SK-N-SH (cell line): ENCODE results near the gene MEX3D. TPM values are rescaled to one million over a fixed set of nuclear protein-coding genes. Genes with fewer than 3 reads are reported as not detected.
A peak's percentile ranks its signal among the peaks of the same experiment; 100 is the strongest.

ENCODE experiments used
- CTCF ChIA-PET: fragments of 300-600, 350-600 bp; formaldehyde crosslinking; extraction: SDS; loops from one replicate; lab custom pipeline; 2021; lab: Yijun Ruan, JAX
- POLR2A ChIA-PET: fragments of 350-600 bp; sonication (Branson Sonifier 250); formaldehyde crosslinking; extraction: SDS; loops from one replicate; lab custom pipeline; 2020; ENCODE audit warnings: antibody characterized with exemption, inconsistent platforms; lab: Yijun Ruan, JAX
- DNase-seq: peaks from one replicate; pipeline ENCODE4 v3.0.0; 2012
- H2AFZ ChIP-seq: fragments of 200-600 bp; sonication (generic); 2 replicates; pipeline ENCODE4 v1.8.1; 2016; ENCODE audit warnings: antibody characterized with exemption, mild to moderate bottlenecking, low read depth
- H3F3A ChIP-seq: fragments of 200-600 bp; sonication (generic); replicated peaks from 2 replicates; pipeline ENCODE3; 2016; ENCODE audit warnings: antibody characterized with exemption, mild to moderate bottlenecking; ENCODE audit not compliant: insufficient read depth
- H3K27ac ChIP-seq, 2 experiments: fragments of 200-500 bp in 1 of 2; fragments of 200-600 bp in 1 of 2; sonication (Bioruptor generic) in 1 of 2; sonication (generic), shearing (Covaris generic) in 1 of 2; 2 replicates each; pipeline versions ENCODE4 v1.5.1 to v1.6.1; 2014 to 2016; ENCODE audit warnings: low read depth in 2 of 2, inconsistent platforms in 1 of 2, low read length in 1 of 2, mild to moderate bottlenecking in 1 of 2, mixed read lengths in 1 of 2
- H3K27me3 ChIP-seq: fragments of 200-600 bp; sonication (generic), shearing (Covaris generic); 2 replicates; pipeline ENCODE4 v1.6.1; 2016; ENCODE audit warnings: mixed run types; ENCODE audit not compliant: insufficient read depth
- H3K36me3 ChIP-seq, 2 experiments: fragments of 200-500 bp in 1 of 2; fragments of 200-600 bp in 1 of 2; sonication (Bioruptor generic) in 1 of 2; sonication (generic) in 1 of 2; replicated peaks in 1 of 2; 2 replicates each; pipeline versions ENCODE3 to v1.5.1; 2014 to 2016; ENCODE audit warnings: low read length in 1 of 2, mild to moderate bottlenecking in 1 of 2; ENCODE audit not compliant: insufficient read depth in 2 of 2, control insufficient read depth in 1 of 2
- H3K4me1 ChIP-seq, 2 experiments: fragments of 200-500 bp in 1 of 2; fragments of 200-600 bp in 1 of 2; sonication (Bioruptor generic) in 1 of 2; sonication (generic), shearing (Covaris generic) in 1 of 2; 2 replicates each; pipeline versions ENCODE4 v1.5.1 to v1.6.1; 2014 to 2016; ENCODE audit warnings: low read depth in 1 of 2, low read length in 1 of 2, mixed run types in 1 of 2; ENCODE audit not compliant: insufficient read depth in 2 of 2, control insufficient read depth in 1 of 2
- H3K4me2 ChIP-seq: fragments of 200-600 bp; sonication (generic), shearing (Covaris generic); 2 replicates; pipeline ENCODE4 v1.6.1; 2017; ENCODE audit warnings: mixed run types
- H3K4me3 ChIP-seq, 2 experiments: fragments of 200-500 bp in 1 of 2; fragments of 200-600 bp in 1 of 2; sonication (Bioruptor generic) in 1 of 2; sonication (generic), shearing (Covaris generic) in 1 of 2; 2 replicates each; pipeline versions ENCODE4 v1.5.1 to v1.8.1; 2014 to 2016; ENCODE audit warnings: low read depth in 2 of 2, inconsistent platforms in 1 of 2, low read length in 1 of 2, mild to moderate bottlenecking in 1 of 2, mixed read lengths in 1 of 2, moderate library complexity in 1 of 2
- H3K79me2 ChIP-seq: fragments of 200-600 bp; sonication (generic); 2 replicates; pipeline ENCODE4 v1.8.1; 2017; ENCODE audit warnings: mild to moderate bottlenecking; ENCODE audit not compliant: insufficient read depth
- H3K9ac ChIP-seq: fragments of 200-600 bp; sonication (generic); 2 replicates; pipeline ENCODE4 v1.6.1; 2017; ENCODE audit warnings: mixed run types
- H3K9me2 ChIP-seq: fragments of 200-600 bp; sonication (generic); 2 replicates; pipeline ENCODE4 v1.6.1; 2017; ENCODE audit warnings: mixed run types
- H3K9me3 ChIP-seq: fragments of 200-600 bp; sonication (generic); 2 replicates; pipeline ENCODE4 v1.6.1; 2017; ENCODE audit warnings: mixed run types, mild to moderate bottlenecking, moderate library complexity
- H4K20me1 ChIP-seq: fragments of 200-600 bp; sonication (generic); 2 replicates; pipeline ENCODE4 v1.6.1; 2017; ENCODE audit warnings: mild to moderate bottlenecking, mixed run types; ENCODE audit not compliant: insufficient read depth
- CTCF ChIP-seq: fragments of 200-600 bp; sonication (generic); IDR thresholded peaks from 2 replicates; pipeline ENCODE4 v1.6.1; 2017; ENCODE audit warnings: antibody characterized with exemption, mild to moderate bottlenecking, moderate library complexity
- ELF1 ChIP-seq: IDR thresholded peaks from 2 replicates; pipeline ENCODE4 v1.4.0; 2012
- EP300 ChIP-seq, 2 experiments: IDR thresholded peaks; 2 replicates each; pipeline versions ENCODE4 v1.4.0 to v1.6.1; 2012; ENCODE audit warnings: borderline replicate concordance in 1 of 2, low read depth in 1 of 2, low read length in 1 of 2
- EZH2phosphoT487 ChIP-seq: fragments of 200-600 bp; sonication (generic); IDR thresholded peaks from 2 replicates; pipeline ENCODE4 v1.6.1; 2017; ENCODE audit warnings: low read depth, mixed run types, mild to moderate bottlenecking, antibody characterized with exemption, moderate library complexity, borderline replicate concordance
- FOXJ3 ChIP-seq: sonication (generic); formaldehyde crosslinking; IDR thresholded peaks from 2 replicates; pipeline ENCODE4 v1.5.1; 2020; ENCODE audit warnings: mild to moderate bottlenecking, missing genetic modification reagents
- GABPA ChIP-seq: IDR thresholded peaks from 2 replicates; pipeline ENCODE4 v1.4.0; 2012; ENCODE audit warnings: low read depth, mild to moderate bottlenecking
- GATA2 ChIP-seq: sonication (generic); formaldehyde crosslinking; IDR thresholded peaks from 2 replicates; pipeline ENCODE4 v1.5.0; 2020; ENCODE audit warnings: mild to moderate bottlenecking, missing genetic modification reagents
- JUND ChIP-seq: IDR thresholded peaks from 2 replicates; pipeline ENCODE4 v1.4.0; 2012
- MAX ChIP-seq: IDR thresholded peaks from 2 replicates; pipeline ENCODE4 v1.4.0; 2012; ENCODE audit warnings: low read depth
- MEF2A ChIP-seq: IDR thresholded peaks from 2 replicates; pipeline ENCODE4 v1.4.0; 2012; ENCODE audit warnings: low read depth, borderline replicate concordance
- NFIC ChIP-seq: IDR thresholded peaks from 2 replicates; pipeline ENCODE4 v1.4.0; 2012; ENCODE audit warnings: borderline replicate concordance
- POLR2AphosphoS5 ChIP-seq: IDR thresholded peaks from 2 replicates; pipeline ENCODE4 v1.6.1; 2012; ENCODE audit warnings: low read depth, low read length
- RCOR1 ChIP-seq: fragments of 150-350 bp; IDR thresholded peaks from 2 replicates; pipeline ENCODE4 v1.6.1; 2017; ENCODE audit warnings: antibody characterized with exemption, low read length
- RFX5 ChIP-seq: IDR thresholded peaks from 2 replicates; pipeline ENCODE4 v1.6.1; 2012; ENCODE audit warnings: mild to moderate bottlenecking, improper control_type of control experiment, low read length
- RXRA ChIP-seq: IDR thresholded peaks from 2 replicates; pipeline ENCODE4 v1.4.0; 2012; ENCODE audit warnings: low read depth, mild to moderate bottlenecking, borderline replicate concordance
- SMC3 ChIP-seq: IDR thresholded peaks from 2 replicates; pipeline ENCODE4 v1.6.1; 2012; ENCODE audit warnings: low read depth, low read length, improper control_type of control experiment
- TAF1 ChIP-seq: IDR thresholded peaks from 2 replicates; pipeline ENCODE4 v1.6.1; 2012; ENCODE audit warnings: low read depth, mild to moderate bottlenecking, low read length, moderate library complexity, borderline replicate concordance
- TEAD4 ChIP-seq: IDR thresholded peaks from 2 replicates; pipeline ENCODE4 v1.4.0; 2012; ENCODE audit warnings: mild to moderate bottlenecking, borderline replicate concordance; ENCODE audit not compliant: insufficient read depth
- YY1 ChIP-seq: IDR thresholded peaks from 2 replicates; pipeline ENCODE4 v1.4.0; 2012; ENCODE audit warnings: low read depth, mild to moderate bottlenecking
- ZBTB33 ChIP-seq: IDR thresholded peaks from 2 replicates; pipeline ENCODE4 v1.4.0; 2012; ENCODE audit warnings: low read depth, borderline replicate concordance
- WGBS: methylation state at CpG from one replicate; pipeline ENCODE4 v1.1.6; 2017; ENCODE audit warnings: low lambda C conversion rate; 5-methylcytosine and 5-hydroxymethylcytosine counted together
- polyA plus RNA-seq, 3 experiments: library from polyadenylated mRNA; depleted of rRNA; stranded (reverse); fragments of >200 nt; gene quantifications; 2 replicates each; pipeline ENCODE4 v1.2.3, GENCODE V29; 2012

MEX3D gene
- polyA plus RNA-seq, 1 of the 3 experiments (the other 2 are of a cell fraction): 14.9 TPM

DNA sequence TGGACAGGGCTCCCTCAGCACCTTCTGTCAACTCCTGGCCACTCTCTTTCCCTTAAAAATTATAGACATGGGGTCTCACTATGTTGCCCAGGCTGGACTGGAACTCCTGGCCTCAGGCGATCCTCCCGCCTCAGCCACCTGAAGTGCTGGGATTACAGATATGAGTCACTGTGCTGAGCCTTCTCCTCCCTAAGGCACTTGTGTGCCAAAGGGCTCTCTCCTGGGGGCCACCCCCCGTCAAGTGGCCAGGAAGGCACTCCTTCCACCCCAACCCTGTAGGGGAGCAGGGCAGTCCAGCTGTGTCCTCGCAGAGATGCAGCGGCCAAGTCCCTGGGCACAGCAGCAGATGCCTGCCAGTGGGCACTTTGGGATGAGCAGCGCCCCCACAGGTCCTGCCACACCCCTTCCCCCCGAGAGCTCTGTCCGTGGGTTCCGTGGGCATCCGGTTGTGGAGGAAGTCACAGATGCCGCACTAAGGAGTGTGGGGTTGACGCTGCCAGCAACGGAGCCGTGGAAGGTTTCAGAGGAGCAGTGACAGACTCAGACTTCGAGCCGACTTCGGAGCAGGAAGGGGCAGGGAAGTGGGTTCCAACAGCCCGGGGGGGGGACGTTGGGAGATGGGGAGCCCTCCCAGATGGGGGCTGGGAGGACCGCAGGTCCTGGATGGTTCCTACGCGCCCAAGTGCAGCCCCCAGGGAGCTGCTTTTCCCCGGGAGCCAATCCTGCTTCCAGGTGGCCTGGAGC is 40.4 kb upstream of the MEX3D start:
- Histone ChIP-seq H3K36me3 (peaks cover 0 to 34% of the 10 kb centered on the region in 2 experiments), H3K4me2 (no peak overlapping the region), H3K9me2 (no peaks in the 10 kb centered on the region), H3K9me3 (no peaks in the 10 kb centered on the region), H3F3A (peaks cover 18% of the 10 kb centered on the region), H4K20me1 (no peaks in the 10 kb centered on the region), H3K4me3 (no peak overlapping the region), H3K27me3 (no peaks in the 10 kb centered on the region), H3K4me1 (peaks cover 5 to 9% of the 10 kb centered on the region in 2 experiments; a peak in 2 of 4 replicates), H3K79me2 (peaks cover 17% of the 10 kb centered on the region), H3K27ac (no peak overlapping the region), H2AFZ (no peak overlapping the region), H3K9ac (no peak overlapping the region)
- 84% methylated on average over 15 of the region's 23 CpGs for WGBS
- TF ChIP-seq TAF1 (no peak), JUND (no peak), RXRA (no peak), CTCF (no peak), FOXJ3 (no peak), YY1 (no peak), RFX5 (no peak), EZH2phosphoT487 (no peak), GABPA (no peak), SMC3 (no peak), GATA2 (CRISPR knock-in tag) (no peak), POLR2AphosphoS5 (no peak), RCOR1 (no peak), NFIC (no peak), EP300 (IDR thresholded peaks at IDR 0.05; ENCODE audit: borderline replicate concordance in 1 of 2, low read depth in 1 of 2, low read length in 1 of 2) (no peak), ZBTB33 (no peak), MAX (no peak), MEF2A (no peak), TEAD4 (no peak), ELF1 (no peak)
- DNase-seq: peak; percentile 32
- ChIA-PET POLR2A (no interaction called here), CTCF (interaction anchor here (1.6 kb wide), 1 partner anchor 187 kb away, joined by 5 read pairs; no protein-coding TSS in a partner anchor)
